ENCODE data around the gene VWA7.

The VWA7 gene

GRCh38 chr6:31739639-31740396 is 37.3 kb downstream of the VWA7 start, which contains the start of gene MSH5:
TSS of gene MSH5 (plus strand) at chr6:31740005. CDS start at chr6:31740467, 462 bp downstream.
- CTCF ChIA-PET, result interaction anchor here (0.8 to 11.4 kb wide), 11 partner anchors 12 to 142 kb away, joined by 3 to 73 read pairs (median 6); partner anchors contain the start of genes C6orf47, DDAH2, LSM2 and VARS1
- POLR2A ChIA-PET, result interaction anchor here (0.6 to 1.4 kb wide), 7 partner anchors 9 to 123 kb away, joined by 3 to 9 read pairs (median 4); partner anchors contain the start of genes HSPA1B and NEU1
- TF ChIP-seq, protein P1, sequence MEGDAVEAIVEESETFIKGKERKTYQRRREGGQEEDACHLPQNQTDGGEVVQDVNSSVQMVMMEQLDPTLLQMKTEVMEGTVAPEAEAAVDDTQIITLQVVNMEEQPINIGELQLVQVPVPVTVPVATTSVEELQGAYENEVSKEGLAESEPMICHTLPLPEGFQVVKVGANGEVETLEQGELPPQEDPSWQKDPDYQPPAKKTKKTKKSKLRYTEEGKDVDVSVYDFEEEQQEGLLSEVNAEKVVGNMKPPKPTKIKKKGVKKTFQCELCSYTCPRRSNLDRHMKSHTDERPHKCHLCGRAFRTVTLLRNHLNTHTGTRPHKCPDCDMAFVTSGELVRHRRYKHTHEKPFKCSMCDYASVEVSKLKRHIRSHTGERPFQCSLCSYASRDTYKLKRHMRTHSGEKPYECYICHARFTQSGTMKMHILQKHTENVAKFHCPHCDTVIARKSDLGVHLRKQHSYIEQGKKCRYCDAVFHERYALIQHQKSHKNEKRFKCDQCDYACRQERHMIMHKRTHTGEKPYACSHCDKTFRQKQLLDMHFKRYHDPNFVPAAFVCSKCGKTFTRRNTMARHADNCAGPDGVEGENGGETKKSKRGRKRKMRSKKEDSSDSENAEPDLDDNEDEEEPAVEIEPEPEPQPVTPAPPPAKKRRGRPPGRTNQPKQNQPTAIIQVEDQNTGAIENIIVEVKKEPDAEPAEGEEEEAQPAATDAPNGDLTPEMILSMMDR (IDR thresholded peaks at IDR 0.05; ENCODE audit: control extremely low read depth, extremely low read depth, low read depth, missing control alignments), result no peak
- DNase-seq (ENCODE audit: extremely low spot score), result peak; percentile 97

DNA sequence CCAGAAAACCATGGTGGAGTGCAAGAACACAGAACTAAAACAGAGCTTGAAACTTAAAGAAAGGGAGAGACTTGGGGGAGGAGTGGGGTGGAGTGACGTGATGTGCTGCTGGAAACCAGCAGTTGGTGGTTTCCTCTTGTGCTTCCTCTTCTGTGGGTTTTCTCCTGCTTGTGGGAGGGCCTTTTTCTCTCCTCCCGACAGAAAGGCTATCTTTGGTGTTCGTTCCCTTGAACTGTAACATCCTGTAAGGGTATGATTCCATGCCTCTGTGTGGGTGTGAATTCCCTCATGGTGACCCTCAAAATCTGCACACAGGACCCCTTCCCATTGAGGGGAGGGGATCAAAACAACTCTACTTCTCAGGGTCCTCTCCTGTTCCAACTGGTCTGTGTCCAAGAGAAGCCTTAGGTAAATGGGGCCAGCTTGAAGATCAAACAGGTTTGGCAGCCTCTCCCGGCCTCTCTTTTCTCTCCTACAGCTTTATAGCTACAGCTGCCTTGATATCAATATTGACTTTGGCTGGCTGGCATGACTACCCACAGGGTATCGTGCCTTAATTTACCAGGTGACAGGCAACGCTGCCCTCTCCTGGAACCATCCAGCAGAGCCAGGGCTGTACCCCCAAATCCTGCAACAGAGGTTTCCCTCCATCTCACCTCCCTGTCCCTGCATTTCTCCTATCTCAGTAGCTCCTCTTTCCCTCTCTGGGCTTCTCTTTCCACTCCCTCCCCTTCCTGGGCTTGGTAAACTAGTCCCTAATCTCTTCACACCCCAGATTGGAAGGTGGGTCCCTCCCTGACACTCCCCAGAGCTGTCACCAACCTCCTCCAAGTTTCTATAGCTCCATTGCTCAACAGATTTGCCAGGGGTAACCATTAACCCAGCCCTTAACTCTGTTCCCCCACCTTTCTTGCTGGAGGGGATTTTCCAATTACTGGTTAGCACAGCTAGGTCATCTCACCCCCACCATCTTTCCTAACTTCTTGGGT is 38.8 kb downstream of the VWA7 start:
- TF ChIP-seq, protein P1 (IDR thresholded peaks at IDR 0.05; ENCODE audit: control extremely low read depth, extremely low read depth, low read depth, missing control alignments), result peak; percentile 23
- ChIA-PET CTCF (interaction anchor here (1.0 to 11.4 kb wide), 15 partner anchors 11 to 193 kb away, joined by 3 to 73 read pairs (median 4); partner anchors contain the start of genes ATP6V1G2, C6orf47, DDAH2 and HSPA1B), POLR2A (interaction anchor here (0.5 to 1.6 kb wide), 11 partner anchors 11 to 163 kb away, joined by 3 to 15 read pairs (median 4); partner anchors contain the start of genes HSPA1A, HSPA1B, HSPA1L and LSM2)
- peak; percentile 77 for DNase-seq (ENCODE audit: extremely low spot score)

DNA sequence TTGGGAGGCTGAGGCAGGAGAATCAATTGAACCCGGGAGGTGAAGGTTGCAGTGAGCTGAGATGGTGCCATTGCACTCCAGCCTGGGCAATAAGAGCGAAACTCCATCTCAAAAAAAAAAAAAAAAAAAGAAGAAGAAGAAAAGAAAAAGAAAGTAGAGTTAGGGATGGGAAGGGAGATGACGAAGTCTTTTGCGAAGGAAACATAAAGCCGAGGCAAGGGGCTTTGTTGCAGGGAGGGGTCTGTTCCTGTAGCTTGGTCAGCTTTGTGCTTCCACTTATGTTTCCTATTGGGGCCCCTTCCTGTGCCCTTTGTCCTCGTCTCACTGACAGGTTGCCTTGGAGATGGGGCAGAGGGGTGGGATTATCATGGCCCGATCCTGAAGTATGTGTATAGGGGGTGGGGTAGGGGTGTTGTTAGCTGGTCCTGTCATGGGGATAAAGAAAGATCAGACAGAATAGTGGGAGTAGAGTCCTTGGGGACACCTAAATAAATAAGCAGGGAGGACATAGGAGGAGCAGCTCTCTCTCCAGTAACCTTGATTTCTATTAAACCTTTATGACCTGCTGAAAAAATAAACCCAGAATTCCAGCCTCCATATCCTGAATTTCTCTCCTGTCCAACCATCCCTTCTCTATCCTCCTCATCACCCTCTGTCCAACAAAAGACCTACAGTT is 39.7 kb downstream of the VWA7 start:
- DNase-seq (ENCODE audit: extremely low spot score), result no peak
- ChIA-PET POLR2A (interaction anchor here (0.6 to 1.6 kb wide), 7 partner anchors 10 to 205 kb away, joined by 3 to 15 read pairs (median 4); partner anchors contain the start of genes HSPA1A, HSPA1B, HSPA1L and LSM2), CTCF (interaction anchor here (1.0 to 11.4 kb wide), 13 partner anchors 10 to 192 kb away, joined by 3 to 73 read pairs (median 4); partner anchors contain the start of genes ATP6V1G2, DDAH2, HSPA1B and LSM2)
- TF ChIP-seq, protein P1 (IDR thresholded peaks at IDR 0.05; ENCODE audit: control extremely low read depth, extremely low read depth, low read depth, missing control alignments), result no peak

DNA sequence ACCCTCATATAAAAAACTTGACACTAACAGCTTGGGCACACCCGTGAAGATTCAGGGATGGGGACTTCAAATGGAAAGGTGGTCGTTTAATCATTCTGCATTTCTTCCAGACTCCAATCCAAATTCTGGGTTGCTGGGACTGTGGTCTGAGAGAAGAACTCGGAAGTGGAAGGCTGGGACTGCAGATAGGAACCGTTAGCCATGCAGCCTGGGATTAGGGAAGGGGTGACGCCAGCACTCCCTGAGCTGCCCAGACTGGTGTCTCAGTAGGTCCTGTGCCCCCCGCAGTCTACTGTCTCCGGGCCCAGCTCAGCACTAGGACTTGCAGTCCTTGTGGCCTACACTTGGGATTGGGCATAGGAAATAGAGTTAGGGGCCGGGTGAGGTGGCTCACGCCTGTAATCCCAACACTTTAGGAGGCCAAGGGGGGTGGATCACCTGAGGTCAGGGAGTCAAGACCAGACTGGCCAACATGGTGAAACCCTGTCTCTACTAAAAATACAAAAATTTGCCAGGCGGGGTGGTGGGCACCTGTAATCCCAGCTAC is 40.3 kb downstream of the VWA7 start:
- POLR2A ChIA-PET, result interaction anchor here (0.5 to 1.6 kb wide), 6 partner anchors 9 to 205 kb away, joined by 3 to 15 read pairs (median 4); partner anchors contain the start of genes HSPA1B, LSM2 and NFKBIL1
- TF ChIP-seq, protein P1 (IDR thresholded peaks at IDR 0.05; ENCODE audit: control extremely low read depth, extremely low read depth, low read depth, missing control alignments), result no peak
- CTCF ChIA-PET, result interaction anchor here (1.2 to 11.4 kb wide), 6 partner anchors 9 to 70 kb away, joined by 3 to 73 read pairs (median 14); partner anchors contain the start of genes DDAH2, LSM2 and MPIG6B
- DNase-seq (ENCODE audit: extremely low spot score), result no peak

GRCh38 chr6:31736021-31736767 is 40.9 kb downstream of the VWA7 start, which contains the start of gene CLIC1:
TSS of gene CLIC1 (minus strand) at chr6:31736530. CDS start at chr6:31736300, 230 bp downstream.
- TF ChIP-seq, protein P1 (IDR thresholded peaks at IDR 0.05; ENCODE audit: control extremely low read depth, extremely low read depth, low read depth, missing control alignments), result no peak
- CTCF ChIA-PET, result interaction anchor here (1.5 to 11.4 kb wide), 6 partner anchors 8 to 71 kb away, joined by 4 to 73 read pairs (median 14); partner anchors contain the start of genes DDAH2, LSM2 and MPIG6B
- DNase-seq (ENCODE audit: extremely low spot score), result peak; percentile 83
- POLR2A ChIA-PET, result interaction anchor here (0.5 to 1.3 kb wide), 4 partner anchors 9 to 189 kb away, joined by 3 to 5 read pairs (median 4); partner anchors contain the start of genes HSPA1B, LSM2 and NFKBIL1

Data from GM10248 (cell line).